HL-60 (cell line): ENCODE results near the gene DAPK1.
"Not testable (repeated sequence)": the region's sequence is repeated elsewhere in the genome, so short reads cannot be mapped to it uniquely, and the experiment has no call there.

Source experiments
- DNase-seq, 2 experiments: peaks; one replicate each; pipeline ENCODE4 v3.0.0-alpha.2; 2010 to 2020; ENCODE audit warnings: low read depth in 1 of 2, low spot score in 1 of 2
- H3K27ac ChIP-seq: fragments of 250-450 bp; sonication (Bioruptor Pico); replicated peaks from 2 replicates; pipeline ENCODE4 v1.5.1; 2020; ENCODE audit warnings: mild to moderate bottlenecking, moderate library complexity
- H3K27me3 ChIP-seq: fragments of 250-450 bp; sonication (Bioruptor Pico); 2 replicates; pipeline ENCODE4 v1.5.1; 2021; ENCODE audit warnings: mild to moderate bottlenecking, moderate library complexity; ENCODE audit not compliant: insufficient read depth, poor library complexity, severe bottlenecking
- H3K4me3 ChIP-seq: replicated peaks from 2 replicates; pipeline ENCODE4 v1.5.1; 2011; ENCODE audit warnings: mild to moderate bottlenecking, control low read depth, low read length; ENCODE audit not compliant: insufficient read depth
- CTCF ChIP-seq: IDR thresholded peaks from one replicate; pipeline ENCODE4 v1.5.1; 2011; ENCODE audit warnings: low read length, control low read depth, inconsistent platforms; ENCODE audit not compliant: insufficient read depth
- GABPA ChIP-seq: IDR thresholded peaks from 2 replicates; pipeline ENCODE4 v1.6.1; 2012; ENCODE audit warnings: low read depth
- POLR2AphosphoS5 ChIP-seq: IDR thresholded peaks from 2 replicates; pipeline ENCODE4 v1.6.1; 2012; ENCODE audit warnings: low read depth
- REST ChIP-seq: IDR thresholded peaks from 2 replicates; pipeline ENCODE4 v1.6.1; 2012; ENCODE audit warnings: low read depth; ENCODE audit not compliant: insufficient replicate concordance
- SPI1 ChIP-seq: IDR thresholded peaks from 2 replicates; pipeline ENCODE4 v1.6.1; 2012; ENCODE audit warnings: low read depth, mild to moderate bottlenecking, borderline replicate concordance

The DAPK1 gene

GRCh38 chr9:87498811-87499360 lies 1.2 kb downstream of the DAPK1 start:
- Histone ChIP-seq H3K27me3 (peaks cover 18% of the 10 kb centered on the region), H3K27ac (no peak overlapping the region), H3K4me3 (no peak overlapping the region)
- DNase-seq: no peak
- no peak for TF ChIP-seq POLR2AphosphoS5
- no peak for TF ChIP-seq GABPA
- no peak for TF ChIP-seq REST
- no peak for TF ChIP-seq CTCF
- TF ChIP-seq SPI1: no peak

- Histone ChIP-seq H3K4me3 (no peak overlapping the region), H3K27me3 (peaks cover 18% of the 10 kb centered on the region), H3K27ac (no peak overlapping the region)
- DNase-seq: no peak
- TF ChIP-seq REST (no peak), SPI1 (no peak), GABPA (no peak), CTCF (no peak), POLR2AphosphoS5 (no peak)
Observed at GRCh38 chr9:87499424-87500017, 1.9 kb downstream of the DAPK1 start.

- no peak overlapping the region for H3K27ac ChIP-seq
- TF ChIP-seq POLR2AphosphoS5: no peak
- no peak for TF ChIP-seq REST
- no peak for TF ChIP-seq SPI1
- TF ChIP-seq GABPA: no peak
- TF ChIP-seq CTCF: no peak
- H3K4me3 ChIP-seq: no peak overlapping the region
- peaks cover 18% of the 10 kb centered on the region for H3K27me3 ChIP-seq
- no peak for DNase-seq
Observed at GRCh38 chr9:87500491-87501270, 3.0 kb downstream of the DAPK1 start.

GRCh38 chr9:87501271-87501656 lies 3.6 kb downstream of the DAPK1 start:
- not testable (repeated sequence) for H3K27ac ChIP-seq, DNase-seq, H3K4me3 ChIP-seq
- H3K27me3 ChIP-seq: peaks cover 18% of the 10 kb centered on the region
